HG03571 (cell line): Measurements from ENCODE around the gene SPC24.
"Not testable (repeated sequence)": the region's sequence is repeated elsewhere in the genome, so short reads cannot be mapped to it uniquely, and the experiment has no call there.

Experiments
- ATAC-seq: cut with Tn5 transposase; IDR thresholded peaks from one replicate; pipeline ENCODE4 v1.9.1; 2021; ENCODE audit not compliant: unreplicated experiment

SPC24 gene

DNA sequence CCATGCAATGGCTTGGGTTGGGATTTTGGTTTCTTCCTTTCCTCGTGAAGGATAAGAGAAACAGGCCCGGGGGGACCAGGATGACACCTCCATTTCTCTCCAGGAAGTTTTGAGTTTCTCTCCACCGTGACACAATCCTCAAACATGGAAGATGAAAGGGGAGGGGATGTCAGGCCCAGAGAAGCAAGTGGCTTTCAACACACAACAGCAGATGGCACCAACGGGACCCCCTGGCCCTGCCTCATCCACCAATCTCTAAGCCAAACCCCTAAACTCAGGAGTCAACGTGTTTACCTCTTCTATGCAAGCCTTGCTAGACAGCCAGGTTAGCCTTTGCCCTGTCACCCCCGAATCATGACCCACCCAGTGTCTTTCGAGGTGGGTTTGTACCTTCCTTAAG is 24.1 kb downstream of the SPC24 start:
- no peak for ATAC-seq

DNA sequence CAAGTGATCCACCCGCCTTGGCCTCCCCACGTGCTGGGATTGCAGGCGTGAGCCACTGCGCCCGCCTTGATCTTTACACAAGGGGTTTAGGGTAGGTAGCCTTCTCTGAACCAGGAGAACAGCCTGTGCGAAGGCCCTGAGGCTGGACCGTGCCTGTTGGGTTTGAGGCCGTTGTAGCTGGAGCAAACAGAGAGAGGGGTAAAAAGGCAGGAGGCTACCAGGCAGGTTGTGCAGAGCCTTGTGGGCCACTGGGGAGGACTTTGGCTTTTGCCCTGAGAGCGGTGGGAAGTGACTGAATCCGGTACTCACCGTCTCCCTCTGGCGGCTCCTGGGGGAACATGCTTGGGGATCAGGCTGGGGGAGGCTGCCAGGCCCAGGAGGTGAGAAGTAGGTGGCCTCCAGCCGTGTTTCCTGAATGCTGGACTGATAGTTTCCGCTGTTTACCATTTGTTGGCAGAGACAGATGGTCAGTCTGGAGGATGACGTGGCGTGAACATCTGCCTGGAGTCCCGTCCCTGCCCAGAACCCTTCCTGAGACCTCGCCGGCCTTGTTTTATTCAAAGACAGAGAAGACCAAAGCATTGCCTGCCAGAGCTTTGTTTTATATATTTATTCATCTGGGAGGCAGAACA is 24.6 kb downstream of the SPC24 start:
- ATAC-seq: no peak

DNA sequence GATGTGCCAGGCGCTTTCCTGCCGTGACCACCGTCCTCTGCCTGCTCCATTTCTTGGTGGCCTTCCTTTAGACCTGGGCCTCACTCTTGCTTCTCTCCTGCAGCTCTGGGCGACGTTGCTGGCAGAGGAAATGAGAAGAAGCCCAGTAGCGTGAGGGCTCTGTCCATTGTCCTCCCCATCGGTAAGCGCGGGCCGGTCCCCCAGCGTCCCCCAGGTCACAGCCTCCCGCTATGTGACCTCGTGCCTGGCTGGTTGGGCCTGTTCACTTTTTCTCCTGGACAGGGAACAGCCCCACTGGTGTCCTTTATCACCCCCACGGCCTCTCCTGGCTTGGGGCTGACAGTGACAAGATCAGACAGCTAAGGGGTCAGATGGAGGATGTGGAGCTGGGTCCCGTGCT is 27.7 kb downstream of the SPC24 start:
- ATAC-seq: no peak

DNA sequence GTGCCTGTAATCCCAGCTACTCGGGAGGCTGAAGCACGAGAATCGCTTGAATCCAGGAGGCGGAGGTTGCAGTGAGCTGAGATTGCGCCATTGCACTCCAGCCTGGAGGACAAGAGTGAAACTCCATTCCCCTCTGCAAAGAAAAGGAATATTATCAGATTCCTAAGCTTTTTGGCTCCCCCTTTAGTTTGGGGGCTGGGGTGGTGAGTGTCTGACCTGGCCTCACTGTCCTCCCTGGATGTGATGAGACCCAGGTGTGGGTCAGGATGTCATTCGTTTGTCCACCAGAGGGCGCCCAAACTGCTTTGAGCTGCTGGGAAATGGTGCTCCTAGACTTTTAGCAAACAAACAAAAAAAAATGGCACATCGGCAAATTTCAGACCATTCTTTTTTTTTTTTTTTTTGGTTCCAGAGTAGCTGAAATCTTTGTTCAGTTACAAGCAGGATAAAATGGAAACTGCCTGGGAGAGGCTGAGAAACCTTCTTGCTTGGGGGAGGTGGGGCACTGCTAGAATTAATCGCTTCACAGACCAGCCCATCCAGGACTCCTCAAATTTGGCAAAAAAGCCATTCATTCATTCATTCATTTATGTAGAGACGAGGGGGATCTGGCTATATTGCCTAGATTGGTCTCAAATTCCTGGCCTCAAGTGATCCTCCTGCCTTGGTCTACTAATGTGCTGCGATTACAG is 29.4 kb downstream of the SPC24 start:
- no peak for ATAC-seq

DNA sequence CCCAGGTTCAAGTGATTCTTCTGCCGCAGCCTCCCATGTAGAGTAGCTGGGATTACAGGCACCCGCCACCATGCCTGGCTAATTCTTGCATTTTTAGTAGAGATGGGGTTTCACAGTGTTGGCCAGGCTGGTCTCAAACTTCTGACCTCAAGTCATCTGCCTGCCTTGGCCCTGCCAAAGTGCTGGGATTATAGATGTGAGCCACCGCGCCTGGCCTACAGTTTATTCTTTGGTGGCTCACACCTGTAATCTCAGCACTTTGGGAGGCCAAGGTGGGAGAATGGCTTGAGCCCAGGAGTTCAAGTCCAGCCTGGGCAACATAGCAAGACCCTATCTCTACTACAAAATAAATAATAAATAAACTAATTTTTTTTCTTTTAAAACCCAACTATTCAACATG is 31.4 kb downstream of the SPC24 start:
- ATAC-seq: not testable (repeated sequence)

DNA sequence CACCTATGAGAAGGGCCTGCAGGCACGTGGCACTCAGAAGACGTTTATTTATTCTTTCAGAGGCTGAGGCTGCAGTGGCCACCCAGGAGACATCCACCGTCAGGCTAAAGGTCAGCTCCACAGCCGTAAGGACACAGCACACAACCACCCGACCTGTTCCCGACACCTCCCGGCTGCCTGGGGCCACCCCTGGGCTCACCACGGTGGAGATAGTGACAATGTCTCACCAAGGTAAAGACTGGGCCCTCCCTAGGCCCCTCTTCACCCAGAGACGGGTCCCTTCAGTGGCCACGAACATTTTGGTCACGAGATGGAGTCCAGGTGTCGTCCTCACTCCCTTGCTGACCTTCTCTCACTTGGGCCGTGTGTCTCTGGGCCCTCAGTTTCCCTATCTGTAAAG is 32.5 kb downstream of the SPC24 start:
- ATAC-seq: no peak

DNA sequence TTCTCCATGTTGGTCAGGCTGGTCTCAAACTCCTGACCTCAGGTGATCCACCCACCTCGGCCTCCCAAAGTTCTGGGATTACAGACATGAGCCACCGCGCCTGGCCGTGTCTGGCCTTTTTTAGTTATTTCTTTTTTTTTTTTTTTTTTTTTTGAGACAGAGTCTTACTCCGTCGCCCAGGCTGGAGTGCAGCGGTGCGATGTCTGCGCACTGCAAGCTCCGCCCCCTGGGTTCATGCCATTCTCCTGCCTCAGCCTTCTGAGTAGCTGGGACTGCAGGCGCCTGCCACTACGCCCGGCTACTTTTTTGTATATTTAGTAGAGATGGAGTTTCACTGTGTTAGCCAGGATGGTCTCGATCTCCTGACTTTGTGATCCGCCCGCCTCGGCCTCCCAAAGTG is 33.6 kb downstream of the SPC24 start:
- not testable (repeated sequence) for ATAC-seq

DNA sequence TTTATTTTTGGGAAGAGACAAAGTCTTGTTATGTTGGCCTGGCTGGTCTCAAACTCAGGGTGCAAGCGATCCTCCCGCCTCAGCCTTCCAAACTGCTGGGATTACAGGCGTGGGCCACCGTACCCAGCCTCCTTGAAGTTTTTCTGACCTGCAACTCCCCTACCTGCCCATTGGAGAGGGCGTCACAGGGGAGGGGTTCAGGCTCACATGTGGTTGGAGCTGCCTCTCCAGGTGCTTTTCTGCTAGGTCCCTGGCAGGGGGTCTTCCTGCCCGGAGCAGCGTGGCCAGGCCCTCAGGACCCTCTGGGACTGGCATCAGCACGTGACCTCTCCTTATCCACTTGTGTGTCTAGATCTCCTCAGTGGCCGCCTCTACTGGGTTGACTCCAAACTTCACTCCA is 39.1 kb downstream of the SPC24 start:
- no peak for ATAC-seq

DNA sequence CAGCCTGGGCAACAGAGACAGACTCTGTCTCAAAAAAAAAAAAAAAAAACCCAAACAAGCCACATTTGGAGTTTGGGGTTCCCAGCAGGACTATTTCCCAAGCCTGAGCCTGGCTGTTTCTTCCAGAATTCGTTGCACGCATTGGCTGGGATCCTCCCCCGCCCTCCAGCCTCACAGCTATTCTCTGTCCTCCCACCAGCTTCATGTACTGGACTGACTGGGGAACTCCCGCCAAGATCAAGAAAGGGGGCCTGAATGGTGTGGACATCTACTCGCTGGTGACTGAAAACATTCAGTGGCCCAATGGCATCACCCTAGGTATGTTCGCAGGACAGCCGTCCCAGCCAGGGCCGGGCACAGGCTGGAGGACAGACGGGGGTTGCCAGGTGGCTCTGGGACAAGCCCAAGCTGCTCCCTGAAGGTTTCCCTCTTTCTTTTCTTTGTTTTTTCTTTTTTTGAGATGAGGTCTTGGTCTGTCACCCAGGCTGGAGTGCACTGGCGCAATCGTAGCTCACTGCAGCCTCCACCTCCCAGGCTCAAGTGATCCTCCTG is 39.6 kb downstream of the SPC24 start:
- no peak for ATAC-seq

DNA sequence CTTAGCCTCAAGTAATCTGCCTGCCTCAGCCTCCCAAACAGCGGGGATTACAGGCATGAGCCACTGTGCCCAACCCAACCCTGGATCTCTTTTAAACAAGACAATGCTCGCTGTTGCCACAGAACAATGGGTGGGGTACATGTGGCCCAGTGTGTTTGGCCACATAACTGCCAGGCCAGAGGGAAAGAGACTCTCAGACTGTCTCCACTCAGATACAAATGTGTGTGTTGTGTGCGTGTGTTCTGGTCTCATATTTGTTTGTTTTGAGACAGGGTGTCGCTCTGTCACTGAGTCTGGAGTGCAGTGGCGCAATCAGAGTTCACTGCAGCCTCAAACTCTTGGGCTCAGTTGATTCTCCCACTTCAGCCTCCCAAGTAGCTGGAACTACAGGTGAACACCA is 40.5 kb downstream of the SPC24 start:
- ATAC-seq: no peak

DNA sequence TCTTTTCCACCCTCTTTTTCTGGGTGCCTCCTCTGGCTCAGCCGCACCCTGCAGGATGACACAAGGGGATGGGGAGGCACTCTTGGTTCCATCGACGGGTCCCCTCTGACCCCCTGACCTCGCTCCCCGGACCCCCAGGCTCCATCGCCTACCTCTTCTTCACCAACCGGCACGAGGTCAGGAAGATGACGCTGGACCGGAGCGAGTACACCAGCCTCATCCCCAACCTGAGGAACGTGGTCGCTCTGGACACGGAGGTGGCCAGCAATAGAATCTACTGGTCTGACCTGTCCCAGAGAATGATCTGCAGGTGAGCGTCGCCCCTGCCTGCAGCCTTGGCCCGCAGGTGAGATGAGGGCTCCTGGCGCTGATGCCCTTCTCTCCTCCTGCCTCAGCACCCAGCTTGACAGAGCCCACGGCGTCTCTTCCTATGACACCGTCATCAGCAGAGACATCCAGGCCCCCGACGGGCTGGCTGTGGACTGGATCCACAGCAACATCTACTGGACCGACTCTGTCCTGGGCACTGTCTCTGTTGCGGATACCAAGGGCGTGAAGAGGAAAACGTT is 42.4 kb downstream of the SPC24 start:
- no peak for ATAC-seq

DNA sequence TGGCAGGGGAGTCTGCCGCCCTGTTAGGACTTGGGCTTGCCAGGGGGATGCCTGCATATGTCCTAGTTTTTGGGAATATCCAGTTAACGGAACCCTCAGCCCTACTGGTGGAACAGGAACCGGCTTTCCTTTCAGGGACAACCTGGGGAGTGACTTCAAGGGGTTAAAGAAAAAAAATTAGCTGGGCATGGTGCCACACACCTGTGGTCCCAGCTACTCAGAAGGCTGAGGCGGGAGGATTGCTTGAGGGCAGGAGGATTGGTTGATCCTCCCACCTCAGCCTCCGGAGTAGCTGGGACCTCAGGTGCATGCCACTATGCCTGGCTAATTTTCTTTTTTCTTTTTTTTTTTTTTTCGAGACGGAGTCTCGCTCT is 43.8 kb downstream of the SPC24 start:
- no peak for ATAC-seq

DNA sequence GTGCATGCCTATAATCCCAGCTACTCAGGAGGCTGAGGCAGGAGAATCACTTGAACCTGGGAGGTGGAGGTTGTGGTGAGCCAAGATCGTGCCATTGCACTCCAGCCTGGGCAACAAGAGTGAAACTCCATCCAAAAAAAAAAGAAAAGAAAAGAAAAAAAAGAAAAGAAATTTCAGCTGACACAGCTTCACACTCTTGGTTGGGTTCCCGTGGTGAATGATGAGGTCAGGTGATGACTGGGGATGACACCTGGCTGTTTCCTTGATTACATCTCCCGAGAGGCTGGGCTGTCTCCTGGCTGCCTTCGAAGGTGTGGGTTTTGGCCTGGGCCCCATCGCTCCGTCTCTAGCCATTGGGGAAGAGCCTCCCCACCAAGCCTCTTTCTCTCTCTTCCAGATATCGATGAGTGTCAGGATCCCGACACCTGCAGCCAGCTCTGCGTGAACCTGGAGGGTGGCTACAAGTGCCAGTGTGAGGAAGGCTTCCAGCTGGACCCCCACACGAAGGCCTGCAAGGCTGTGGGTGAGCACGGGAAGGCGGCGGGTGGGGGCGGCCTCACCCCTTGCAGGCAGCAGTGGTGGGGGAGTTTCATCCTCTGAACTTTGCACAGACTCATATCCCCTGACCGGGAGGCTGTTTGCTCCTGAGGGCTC is 44.3 kb downstream of the SPC24 start:
- ATAC-seq: no peak

DNA sequence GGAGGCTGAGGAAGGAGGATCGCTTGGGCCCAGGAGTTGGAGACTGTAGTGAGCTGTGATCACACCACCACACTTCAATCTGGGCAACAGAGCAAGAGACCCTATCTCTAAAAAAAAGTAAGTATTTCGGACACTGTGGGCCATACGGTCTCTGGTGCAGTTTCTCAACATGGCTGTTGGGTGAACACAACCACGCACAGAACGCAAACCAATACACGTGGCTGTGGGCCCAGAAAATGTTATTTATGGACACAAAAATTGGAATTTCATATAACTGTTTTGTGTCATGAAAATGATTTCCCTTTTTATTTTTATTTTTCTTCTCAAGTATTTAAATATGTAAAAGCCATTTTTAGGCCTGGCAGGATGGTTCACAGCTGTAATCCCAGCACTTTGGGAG is 46.8 kb downstream of the SPC24 start:
- no peak for ATAC-seq

DNA sequence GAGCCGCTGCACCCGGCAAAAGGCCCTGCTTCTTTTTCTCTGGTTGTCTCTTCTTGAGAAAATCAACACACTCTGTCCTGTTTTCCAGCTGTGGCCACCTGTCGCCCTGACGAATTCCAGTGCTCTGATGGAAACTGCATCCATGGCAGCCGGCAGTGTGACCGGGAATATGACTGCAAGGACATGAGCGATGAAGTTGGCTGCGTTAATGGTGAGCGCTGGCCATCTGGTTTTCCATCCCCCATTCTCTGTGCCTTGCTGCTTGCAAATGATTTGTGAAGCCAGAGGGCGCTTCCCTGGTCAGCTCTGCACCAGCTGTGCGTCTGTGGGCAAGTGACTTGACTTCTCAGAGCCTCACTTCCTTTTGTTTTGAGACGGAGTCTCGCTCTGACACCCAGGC is 49.1 kb downstream of the SPC24 start:
- no peak for ATAC-seq

DNA sequence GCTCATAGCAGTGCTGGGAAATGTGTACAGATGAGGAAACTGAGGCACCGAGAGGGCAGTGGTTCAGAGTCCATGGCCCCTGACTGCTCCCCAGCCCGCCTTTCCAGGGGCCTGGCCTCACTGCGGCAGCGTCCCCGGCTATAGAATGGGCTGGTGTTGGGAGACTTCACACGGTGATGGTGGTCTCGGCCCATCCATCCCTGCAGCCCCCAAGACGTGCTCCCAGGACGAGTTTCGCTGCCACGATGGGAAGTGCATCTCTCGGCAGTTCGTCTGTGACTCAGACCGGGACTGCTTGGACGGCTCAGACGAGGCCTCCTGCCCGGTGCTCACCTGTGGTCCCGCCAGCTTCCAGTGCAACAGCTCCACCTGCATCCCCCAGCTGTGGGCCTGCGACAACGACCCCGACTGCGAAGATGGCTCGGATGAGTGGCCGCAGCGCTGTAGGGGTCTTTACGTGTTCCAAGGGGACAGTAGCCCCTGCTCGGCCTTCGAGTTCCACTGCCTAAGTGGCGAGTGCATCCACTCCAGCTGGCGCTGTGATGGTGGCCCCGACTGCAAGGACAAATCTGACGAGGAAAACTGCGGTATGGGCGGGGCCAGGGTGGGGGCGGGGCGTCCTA is 50.5 kb downstream of the SPC24 start:
- ATAC-seq: no peak

DNA sequence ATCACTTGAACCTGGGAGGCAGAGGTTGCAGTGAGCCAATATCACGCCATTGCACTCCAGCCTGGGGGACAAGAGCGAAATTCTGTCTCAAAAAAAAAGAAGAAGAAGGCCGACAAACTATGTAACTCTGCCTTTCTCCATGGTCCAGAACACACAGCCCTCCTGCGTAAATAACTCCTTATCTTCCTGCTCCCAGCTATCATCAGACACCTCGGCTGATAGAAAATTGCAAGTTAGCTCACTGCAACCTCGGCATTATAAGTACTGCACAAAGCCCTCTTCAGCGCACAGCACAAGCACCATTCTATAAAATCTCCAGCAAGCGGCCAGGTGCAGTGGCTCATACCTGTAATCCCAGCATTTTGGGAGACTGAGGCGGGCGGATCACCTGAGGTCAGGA is 51.9 kb downstream of the SPC24 start:
- not testable (repeated sequence) for ATAC-seq

DNA sequence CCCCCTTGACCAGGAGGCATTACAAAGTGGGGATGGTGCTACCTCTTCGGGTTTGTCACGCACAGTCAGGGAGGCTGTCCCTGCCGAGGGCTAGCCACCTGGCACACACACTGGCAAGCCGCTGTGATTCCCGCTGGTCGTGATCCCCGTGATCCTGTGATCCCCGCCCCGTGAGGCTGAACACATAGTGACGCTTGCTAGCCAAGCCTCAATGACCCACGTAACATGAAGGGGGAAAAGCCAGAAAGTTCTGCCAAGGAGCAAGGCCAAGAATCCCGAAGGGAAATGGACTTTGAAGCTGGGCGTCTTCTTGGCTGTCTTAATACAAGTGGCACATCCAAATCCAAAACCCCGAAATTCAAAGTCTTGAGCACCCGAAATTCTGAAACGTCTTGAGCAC is 52.6 kb downstream of the SPC24 start:
- ATAC-seq: no peak

DNA sequence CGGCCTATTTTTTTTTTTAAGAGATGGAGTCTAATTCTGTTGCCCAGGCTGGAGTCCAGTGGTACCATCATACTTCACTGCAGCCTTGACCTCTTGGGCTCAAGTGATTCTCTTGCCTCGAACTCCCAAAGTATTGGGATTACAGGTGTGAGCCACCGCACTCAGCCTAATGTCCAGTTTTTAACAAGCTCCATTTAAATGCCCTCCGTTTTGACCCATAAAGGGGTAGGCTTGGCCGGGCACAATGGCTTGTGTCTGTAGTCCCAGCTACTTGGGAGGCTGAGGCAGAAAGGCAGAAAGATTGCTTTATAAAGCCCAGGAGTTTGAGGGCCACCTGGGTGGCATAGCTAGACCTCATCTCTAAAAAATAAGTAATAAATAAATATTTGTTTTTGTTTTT is 54.5 kb downstream of the SPC24 start:
- ATAC-seq: no peak

DNA sequence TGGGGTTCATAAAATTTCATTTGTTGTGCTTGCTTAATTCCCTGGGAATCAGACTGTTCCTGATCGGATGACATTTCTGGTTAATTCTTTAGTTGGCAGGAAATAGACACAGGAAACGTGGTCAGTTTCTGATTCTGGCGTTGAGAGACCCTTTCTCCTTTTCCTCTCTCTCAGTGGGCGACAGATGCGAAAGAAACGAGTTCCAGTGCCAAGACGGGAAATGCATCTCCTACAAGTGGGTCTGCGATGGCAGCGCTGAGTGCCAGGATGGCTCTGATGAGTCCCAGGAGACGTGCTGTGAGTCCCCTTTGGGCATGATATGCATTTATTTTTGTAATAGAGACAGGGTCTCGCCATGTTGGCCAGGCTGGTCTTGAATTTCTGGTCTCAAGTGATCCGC is 55.5 kb downstream of the SPC24 start:
- ATAC-seq: no peak

DNA sequence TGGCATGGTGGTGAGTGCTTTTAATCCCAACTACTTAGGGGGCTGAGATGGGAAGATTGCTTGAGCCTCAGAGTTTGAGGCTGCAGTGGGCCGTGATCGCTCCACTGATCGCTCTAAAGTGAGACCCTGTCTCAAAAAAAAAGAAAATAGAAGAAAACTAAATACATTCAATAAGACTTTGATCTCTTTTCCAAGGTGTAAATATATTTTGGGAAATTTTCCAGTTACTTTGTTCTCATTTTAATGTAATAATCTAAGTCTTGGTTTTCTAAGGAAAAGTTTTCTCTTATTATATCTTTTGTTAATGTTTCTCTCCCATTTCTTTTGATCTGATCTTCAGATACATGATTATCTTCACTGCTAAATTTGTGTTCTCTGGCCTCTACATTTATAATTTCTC is 56.7 kb downstream of the SPC24 start:
- no peak for ATAC-seq

DNA sequence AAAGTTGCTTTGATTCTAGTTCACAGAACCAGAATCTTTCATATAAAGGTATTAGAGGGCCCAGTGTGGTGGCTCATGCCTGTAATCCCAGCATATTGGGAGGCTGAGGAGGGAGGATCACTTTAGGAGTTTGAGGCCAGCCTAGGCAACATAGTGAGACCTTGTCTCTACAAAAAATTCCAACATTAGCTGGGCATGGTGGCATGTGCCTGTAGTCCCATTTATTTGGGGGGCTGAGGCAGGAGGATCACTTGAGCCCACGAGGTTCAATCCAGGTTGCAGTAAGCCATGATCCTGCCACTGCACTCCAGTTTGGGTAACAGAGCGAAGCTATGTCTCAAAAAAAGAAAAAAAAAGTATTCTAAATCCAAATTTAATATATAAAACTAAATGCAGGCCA is 57.3 kb downstream of the SPC24 start:
- ATAC-seq: no peak
